ENCODE data around the gene KIAA0232. TPM values are rescaled to one million over a fixed set of nuclear protein-coding genes. Genes with fewer than 3 reads are reported as not detected.
"Not testable (repeated sequence)": the region's sequence is repeated elsewhere in the genome, so short reads cannot be mapped to it uniquely, and the experiment has no call there.

KIAA0232 gene
- total RNA-seq, 2 experiments from 2014 or later: 13.8 to 14.7 TPM

DNA sequence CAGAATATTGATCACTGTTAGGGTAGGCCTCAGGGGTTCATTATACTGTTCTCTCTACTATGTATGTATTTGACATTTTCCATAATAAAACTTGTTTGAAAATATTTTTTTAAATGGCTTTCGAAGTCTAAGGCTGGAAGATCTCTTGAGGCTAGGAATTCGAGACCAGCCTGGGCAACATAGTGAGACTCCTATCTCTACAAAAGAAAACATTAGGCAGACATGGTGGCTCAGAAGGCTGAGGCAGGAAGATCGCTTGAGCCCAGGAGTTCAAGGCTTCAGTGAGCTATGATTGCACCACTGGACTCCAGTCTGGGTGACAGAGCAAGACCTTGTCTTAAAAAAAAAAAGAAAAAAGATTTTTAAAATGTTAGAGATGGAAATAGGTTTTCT, 111.6 kb downstream of the KIAA0232 start:
- peaks cover 4% of the 10 kb centered on the region for H3K36me3 Mint-ChIP-seq
- H3K27ac Mint-ChIP-seq: no peak overlapping the region
- peaks cover 25% of the 10 kb centered on the region for H3K4me1 Mint-ChIP-seq
- no peak for DNase-seq
- no peak overlapping the region for H3K4me3 Mint-ChIP-seq
- H3K9me3 Mint-ChIP-seq: peaks cover 10% of the 10 kb centered on the region
- no peaks in the 10 kb centered on the region for H3K27me3 Mint-ChIP-seq

DNA sequence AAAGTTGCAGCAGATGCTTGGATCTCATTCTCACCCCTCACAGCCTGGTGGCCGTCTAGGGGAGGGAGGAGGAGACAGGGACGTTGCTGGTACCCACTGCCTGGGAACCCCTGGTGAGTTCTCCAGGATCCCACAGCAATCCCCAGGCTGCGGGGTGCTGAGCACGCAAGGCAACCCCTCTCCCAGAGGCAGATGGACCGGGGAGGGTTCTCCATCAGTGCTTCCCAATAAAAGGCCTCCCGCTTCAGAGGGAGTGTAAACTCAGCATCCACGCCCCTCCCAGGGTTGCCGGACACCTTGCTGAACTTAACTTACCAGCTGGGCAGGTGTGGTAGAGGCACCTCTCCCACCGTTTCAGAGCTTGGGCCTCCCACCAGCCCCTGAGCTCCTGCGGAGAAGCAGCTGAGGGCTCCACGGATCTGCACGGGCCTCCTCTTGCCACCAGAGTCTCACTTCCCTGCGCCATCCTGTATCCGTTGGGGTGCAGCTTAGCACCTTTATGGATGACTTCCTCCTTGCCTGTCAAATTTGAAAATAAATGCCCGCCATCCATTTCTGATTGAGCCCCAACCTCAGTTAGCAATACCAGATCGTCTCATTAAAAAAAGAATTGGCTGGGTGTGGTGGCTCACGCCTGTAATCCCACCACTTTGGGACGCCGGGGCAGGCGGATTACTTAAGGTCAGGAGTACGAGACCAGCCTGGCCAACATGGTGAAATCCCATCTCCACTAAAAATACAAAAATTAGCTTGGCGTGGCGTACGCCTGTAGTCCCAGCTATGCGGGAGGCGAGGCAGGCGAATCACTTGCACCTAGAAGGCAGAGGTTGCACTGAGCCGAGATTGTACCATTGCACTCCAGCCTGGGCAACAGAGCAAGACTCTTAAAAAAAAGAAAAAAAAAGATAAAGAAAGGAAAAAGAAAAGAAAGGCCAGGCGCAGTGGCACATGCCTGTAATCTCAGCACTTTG, 112.3 kb downstream of the KIAA0232 start:
- peaks cover 4% of the 10 kb centered on the region for H3K36me3 Mint-ChIP-seq
- no peaks in the 10 kb centered on the region for H3K27me3 Mint-ChIP-seq
- DNase-seq: no peak
- H3K27ac Mint-ChIP-seq: no peak overlapping the region
- H3K4me3 Mint-ChIP-seq: no peak overlapping the region
- H3K4me1 Mint-ChIP-seq: peaks cover 32% of the 10 kb centered on the region
- peaks cover 10% of the 10 kb centered on the region for H3K9me3 Mint-ChIP-seq

DNA sequence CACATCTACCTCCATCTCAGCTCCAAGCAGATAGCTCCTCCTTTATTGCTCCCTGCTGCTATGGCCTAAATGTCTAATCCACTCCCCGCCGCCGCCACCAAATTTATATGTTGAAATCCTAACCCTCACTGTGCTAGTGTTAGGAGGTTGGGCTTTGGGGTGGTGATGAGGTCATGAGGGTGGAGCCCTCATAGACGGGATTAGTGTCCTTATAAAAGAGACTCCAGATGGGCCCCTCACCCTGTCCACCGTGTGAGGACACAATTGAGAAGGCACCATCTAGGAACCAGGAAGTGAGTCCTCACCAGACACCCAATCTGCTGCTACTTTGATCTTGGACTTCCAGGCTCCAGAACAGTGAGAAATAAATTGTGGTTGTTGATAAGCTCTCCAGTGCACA, 113.5 kb downstream of the KIAA0232 start:
- H3K36me3 Mint-ChIP-seq: no peaks in the 10 kb centered on the region
- no peak for DNase-seq

DNA sequence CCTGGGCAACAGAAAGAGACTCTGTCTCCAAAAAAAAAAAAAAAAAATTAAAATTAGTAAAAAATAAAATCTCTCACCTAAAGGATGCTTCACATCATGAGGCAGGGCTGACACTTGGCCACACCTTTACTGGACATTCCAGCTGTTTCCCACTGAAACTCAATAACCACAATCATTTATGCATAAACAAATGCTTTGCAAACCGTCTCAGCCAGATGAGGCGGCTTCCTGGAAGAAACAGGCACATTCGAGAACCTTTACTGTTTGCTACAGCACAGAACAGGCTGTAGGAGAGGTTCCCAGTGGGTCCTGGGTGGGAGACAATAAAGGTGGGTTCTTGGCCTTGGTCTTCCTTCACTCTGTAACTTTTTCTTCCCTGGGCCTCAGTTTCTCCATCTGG, 116.2 kb downstream of the KIAA0232 start:
- Mint-ChIP-seq H3K9me3 (no peaks in the 10 kb centered on the region), H3K36me3 (no peaks in the 10 kb centered on the region), H3K4me3 (peak overlapping the region; percentile 24), H3K27ac (peak overlapping the region; percentile 86), H3K4me1 (peaks cover 25% of the 10 kb centered on the region), H3K27me3 (no peaks in the 10 kb centered on the region)
- no peak for DNase-seq

More for the DNA sequence above, 113.5 kb downstream of the KIAA0232 start:
- no peak overlapping the region for H3K27ac Mint-ChIP-seq
- peaks cover 39% of the 10 kb centered on the region for H3K4me1 Mint-ChIP-seq
- H3K9me3 Mint-ChIP-seq: no peaks in the 10 kb centered on the region
- no peaks in the 10 kb centered on the region for H3K27me3 Mint-ChIP-seq
- H3K4me3 Mint-ChIP-seq: no peak overlapping the region

DNA sequence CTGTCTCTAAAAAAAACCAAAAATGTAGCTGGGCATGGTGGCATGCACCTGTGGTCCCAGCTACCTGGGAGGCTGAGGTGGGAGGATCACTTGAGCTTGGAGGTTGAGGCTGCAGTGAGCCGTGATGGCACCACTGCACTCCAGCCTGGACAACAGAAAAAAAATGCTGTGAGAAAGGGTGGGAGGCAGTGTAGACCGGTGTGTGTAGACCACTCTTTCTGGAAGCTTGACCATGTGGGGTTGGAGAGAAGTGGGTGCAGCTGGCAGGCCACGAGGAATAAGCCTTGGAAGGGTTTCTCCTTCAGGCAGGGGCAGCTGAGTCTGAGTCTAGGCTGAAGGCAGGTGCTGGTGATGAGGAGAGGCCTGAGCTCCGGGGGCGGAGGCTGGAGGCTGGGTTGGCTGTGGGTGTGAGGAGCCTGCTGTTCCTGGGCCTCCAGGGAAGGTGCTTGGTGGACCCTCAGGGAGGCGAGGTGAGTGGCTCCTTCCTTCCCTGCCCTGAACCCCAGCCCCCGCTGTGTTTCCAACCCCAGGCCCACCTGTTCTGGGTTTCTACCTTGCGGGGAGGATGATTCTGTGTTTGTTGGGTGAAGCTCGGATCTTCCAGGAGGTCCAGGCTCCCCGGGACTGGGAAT, 117.8 kb downstream of the KIAA0232 start:
- Mint-ChIP-seq H3K9me3 (no peaks in the 10 kb centered on the region), H3K27ac (peak overlapping the region; percentile 86), H3K36me3 (no peaks in the 10 kb centered on the region), H3K27me3 (no peaks in the 10 kb centered on the region), H3K4me1 (peaks cover 20% of the 10 kb centered on the region), H3K4me3 (no peak overlapping the region)
- DNase-seq: no peak

DNA sequence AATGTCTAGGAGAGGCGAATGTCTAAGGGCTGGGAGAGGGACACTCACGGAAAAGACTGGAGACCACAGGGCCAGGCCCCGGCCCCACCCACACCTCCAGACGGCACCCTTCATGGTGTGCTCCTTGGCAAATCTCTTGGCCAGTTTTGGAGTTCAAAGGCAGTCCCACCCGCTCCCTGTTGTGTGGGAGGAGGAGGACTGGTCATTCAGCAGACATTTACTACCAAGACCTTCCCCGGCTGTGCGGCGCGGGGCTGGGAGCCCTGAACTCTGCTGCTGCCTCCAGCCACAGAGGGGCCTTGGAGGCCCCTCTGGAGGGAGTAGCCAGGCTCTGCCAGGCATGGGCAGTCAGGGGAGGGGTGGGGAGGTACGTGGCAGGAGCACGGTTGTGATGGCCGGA, 118.4 kb downstream of the KIAA0232 start:
- H3K4me3 Mint-ChIP-seq: no peak overlapping the region
- H3K4me1 Mint-ChIP-seq: peaks cover 20% of the 10 kb centered on the region
- H3K27ac Mint-ChIP-seq: peak overlapping the region; percentile 29
- H3K27me3 Mint-ChIP-seq: no peaks in the 10 kb centered on the region
- no peaks in the 10 kb centered on the region for H3K36me3 Mint-ChIP-seq
- no peak for DNase-seq
- H3K9me3 Mint-ChIP-seq: no peaks in the 10 kb centered on the region

DNA sequence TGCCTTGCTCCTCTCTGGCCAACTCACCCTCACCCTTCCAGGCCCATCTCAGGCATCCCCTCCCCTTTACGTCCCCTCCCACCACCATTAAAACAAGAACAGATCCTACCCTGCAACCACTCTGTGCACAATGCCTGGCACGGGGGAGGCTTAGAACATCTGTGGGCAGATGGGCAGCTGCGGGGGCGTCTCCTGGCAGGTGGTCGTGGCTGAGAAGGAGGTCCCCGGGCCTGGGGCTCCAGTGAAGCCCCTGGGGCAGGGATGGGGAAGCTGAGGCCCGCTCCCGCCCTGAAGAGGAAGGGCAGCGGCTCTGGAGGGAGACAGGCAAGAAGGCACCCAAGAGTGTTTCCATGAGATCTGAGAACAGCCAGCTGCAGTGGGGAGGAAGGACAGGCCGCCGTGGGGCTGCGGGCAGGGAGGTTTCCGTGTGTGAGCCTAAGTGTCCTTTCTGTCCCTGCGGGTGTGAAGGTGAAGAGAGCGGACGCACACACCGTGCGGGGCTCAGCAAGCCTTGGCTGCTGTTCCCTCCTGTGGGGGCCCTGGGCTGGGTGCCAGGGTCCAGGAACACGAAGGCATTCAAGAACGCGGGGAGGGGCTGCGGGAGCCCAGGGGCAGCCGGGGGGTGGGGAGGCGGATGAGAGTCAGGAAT, 119.3 kb downstream of the KIAA0232 start:
- no peaks in the 10 kb centered on the region for H3K9me3 Mint-ChIP-seq
- H3K4me3 Mint-ChIP-seq: no peak overlapping the region
- H3K36me3 Mint-ChIP-seq: no peaks in the 10 kb centered on the region
- H3K27me3 Mint-ChIP-seq: peaks cover 3% of the 10 kb centered on the region
- DNase-seq: no peak
- H3K4me1 Mint-ChIP-seq: peaks cover 20% of the 10 kb centered on the region
- H3K27ac Mint-ChIP-seq: no peak overlapping the region

DNA sequence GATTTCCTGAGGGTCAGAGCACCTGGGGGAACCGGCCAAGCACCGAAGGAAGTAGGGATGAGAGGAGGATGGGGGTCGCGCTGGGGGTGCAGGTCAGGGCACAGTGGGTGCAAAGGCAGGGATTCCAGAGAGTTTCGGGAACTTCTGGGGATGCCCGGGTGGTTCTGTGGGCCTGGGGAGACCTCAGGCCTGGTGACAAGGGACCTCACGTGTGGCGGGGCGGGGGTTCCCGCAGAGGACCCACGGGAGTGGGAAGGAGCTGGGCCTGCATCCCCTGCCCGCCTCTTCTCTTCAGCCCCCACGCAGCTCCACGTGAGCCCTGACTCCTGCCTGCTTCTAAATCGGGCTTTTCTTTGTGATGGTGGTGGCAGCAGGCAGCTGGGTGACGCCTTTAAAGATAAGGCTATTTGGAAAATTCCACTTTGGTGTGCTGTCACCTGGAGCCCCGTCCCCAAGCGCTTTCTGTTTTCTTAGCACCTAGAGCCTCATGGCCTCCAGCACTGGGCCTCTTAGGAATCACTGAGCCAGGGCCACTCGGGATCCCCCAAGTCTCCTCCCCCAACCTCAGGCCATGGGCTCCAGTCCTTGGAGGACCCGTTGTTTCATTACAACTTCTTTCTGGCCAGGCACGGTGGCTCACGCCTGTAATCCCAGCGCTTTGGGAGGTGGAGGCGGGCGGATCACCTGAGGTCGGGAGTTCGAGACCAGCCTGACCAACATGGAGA, 120.0 kb downstream of the KIAA0232 start:
- no peaks in the 10 kb centered on the region for H3K9me3 Mint-ChIP-seq
- DNase-seq: no peak

DNA sequence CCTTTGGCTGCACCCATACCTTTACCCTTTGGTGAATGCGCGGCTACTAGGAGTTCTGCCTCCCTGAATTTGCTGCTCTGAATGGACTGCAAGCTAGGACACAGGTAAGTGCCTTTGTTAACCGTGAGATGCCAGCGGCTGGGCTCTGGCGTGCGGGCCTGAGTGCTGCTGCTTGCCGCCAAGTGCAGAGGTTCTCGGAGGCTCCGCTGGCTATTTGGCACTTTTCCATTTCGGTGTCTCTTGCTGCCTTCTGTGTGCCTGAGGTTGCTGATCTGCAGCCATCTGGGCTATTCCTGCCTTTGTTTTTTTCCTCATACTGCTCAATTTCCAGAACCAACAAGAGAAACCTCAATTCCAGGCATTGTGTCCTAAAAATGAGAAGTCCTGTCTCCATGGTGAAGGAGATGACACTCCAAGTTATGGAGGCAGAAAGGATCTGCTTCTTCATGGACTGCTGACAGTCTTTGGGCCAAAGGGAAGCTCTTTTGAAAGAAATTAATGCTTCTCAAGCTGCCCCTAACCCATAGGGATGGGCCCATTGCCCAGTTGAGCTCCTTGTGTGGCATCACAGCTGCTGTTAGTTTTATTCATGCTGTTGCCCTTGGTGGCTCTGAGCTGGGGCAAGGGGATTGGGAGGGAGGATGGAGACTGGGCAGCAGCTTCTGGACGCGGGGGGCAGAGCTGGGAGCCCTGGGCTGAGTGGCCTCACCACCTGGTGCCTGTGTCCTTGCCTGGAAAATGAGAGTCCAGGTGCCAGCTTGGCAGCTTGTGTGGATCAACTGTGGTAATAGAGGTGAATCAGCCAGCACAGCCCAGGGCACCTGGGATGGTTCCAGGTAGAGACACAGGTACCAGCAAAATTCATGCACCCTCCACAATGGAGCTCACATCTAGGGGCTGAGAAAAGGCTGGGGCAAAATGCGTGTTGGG, 123.3 kb downstream of the KIAA0232 start:
- no peaks in the 10 kb centered on the region for H3K9me3 Mint-ChIP-seq
- H3K27ac Mint-ChIP-seq: no peak overlapping the region
- no peaks in the 10 kb centered on the region for H3K36me3 Mint-ChIP-seq
- H3K27me3 Mint-ChIP-seq: peaks cover 11% of the 10 kb centered on the region
- no peak overlapping the region for H3K4me3 Mint-ChIP-seq
- DNase-seq: no peak
- peaks cover 17% of the 10 kb centered on the region for H3K4me1 Mint-ChIP-seq

More for the DNA sequence above, 120.0 kb downstream of the KIAA0232 start:
- Mint-ChIP-seq H3K4me3 (no peak overlapping the region), H3K27me3 (peaks cover 9% of the 10 kb centered on the region), H3K4me1 (peaks cover 21% of the 10 kb centered on the region), H3K27ac (no peak overlapping the region), H3K36me3 (no peaks in the 10 kb centered on the region)

DNA sequence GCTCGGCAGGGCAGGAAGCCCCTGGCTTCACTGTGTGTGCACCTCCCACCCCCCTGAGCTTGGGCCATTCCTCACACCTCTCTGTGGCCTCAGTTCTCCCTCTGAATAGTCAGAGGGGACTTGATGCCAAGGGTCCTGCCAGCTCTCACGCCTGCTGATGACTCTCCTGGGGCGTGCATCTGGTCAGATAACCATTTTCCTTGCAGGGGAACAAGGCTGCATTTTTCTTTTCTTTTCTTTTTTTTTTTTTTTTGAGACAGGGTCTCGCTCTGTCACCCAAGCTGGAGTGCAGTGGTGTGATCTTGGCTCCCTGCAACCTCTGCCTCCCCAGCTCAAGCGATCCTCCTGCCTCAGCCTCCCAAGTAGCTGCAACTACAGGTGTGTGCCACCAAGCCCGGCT, 124.0 kb downstream of the KIAA0232 start:
- H3K27me3 Mint-ChIP-seq: peaks cover 11% of the 10 kb centered on the region
- DNase-seq, H3K4me3 Mint-ChIP-seq, H3K9me3 Mint-ChIP-seq, H3K36me3 Mint-ChIP-seq, H3K27ac Mint-ChIP-seq: not testable (repeated sequence)
- peaks cover 24% of the 10 kb centered on the region for H3K4me1 Mint-ChIP-seq

DNA sequence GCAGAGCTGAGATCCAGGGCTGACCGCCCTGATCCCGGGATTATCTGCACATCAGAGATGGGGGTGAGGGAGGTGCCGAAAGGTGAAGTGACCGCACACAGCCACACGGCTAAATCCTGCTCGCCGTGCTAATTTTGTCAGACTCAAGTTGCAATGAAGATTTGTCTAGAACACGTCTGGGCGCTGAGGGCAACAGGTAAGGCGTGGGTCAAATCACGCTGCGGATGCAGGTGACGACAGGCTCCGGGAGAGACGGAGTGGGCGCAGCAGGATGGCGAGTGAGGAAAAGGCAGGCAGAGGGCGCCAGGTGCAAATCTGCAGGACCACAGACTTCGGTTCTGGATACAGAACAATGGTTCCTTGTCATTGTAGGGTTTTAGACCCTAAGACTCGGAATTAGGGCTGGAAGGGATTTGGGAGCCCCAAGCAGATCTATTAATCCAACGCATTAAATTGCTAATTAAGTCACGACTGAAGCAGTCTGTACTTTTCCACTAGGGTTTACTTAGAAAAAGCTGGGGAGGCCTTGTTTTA, 125.2 kb downstream of the KIAA0232 start:
- H3K4me3 Mint-ChIP-seq: no peak overlapping the region
- H3K36me3 Mint-ChIP-seq: peaks cover 3% of the 10 kb centered on the region

DNA sequence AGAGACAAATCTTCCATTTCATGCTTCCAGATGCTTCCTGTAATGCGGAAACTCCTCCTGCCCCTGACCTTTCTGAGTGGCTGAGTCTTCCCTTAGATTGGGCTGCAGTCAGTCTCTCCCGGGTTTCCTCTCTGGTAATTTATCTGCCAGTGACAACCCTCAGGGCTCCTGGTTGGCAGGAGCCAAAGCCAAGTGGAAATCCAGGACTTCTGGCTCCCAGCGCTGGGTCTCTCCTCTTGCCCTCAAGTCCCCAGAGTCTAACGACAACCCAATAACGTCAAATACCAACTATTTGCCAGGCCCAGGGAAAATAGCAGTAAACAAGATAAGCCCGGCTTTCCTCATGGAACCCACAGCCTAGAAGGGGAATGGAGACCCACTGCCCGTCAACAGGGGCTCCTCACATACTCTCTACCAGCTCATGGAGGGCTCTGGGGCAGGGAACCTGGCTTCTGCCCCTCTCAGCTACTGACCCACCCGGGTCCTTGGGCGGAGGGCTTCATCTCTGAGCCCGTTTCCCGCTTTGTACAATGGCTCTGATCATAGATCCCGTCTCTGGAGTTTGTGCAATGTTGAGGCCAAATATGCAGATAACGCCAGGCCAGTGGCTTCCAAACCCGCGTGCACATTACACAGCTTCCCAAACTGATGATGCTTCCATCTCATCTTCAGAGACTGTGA, 126.0 kb downstream of the KIAA0232 start:
- Mint-ChIP-seq H3K4me1 (peaks cover 42% of the 10 kb centered on the region), H3K36me3 (peaks cover 3% of the 10 kb centered on the region), H3K27me3 (peaks cover 11% of the 10 kb centered on the region), H3K9me3 (no peaks in the 10 kb centered on the region), H3K4me3 (peak overlapping the region; percentile 87), H3K27ac (peak overlapping the region; percentile 84)
- no peak for DNase-seq

More for the DNA sequence above, 125.2 kb downstream of the KIAA0232 start:
- peaks cover 35% of the 10 kb centered on the region for H3K4me1 Mint-ChIP-seq
- peaks cover 11% of the 10 kb centered on the region for H3K27me3 Mint-ChIP-seq
- no peak overlapping the region for H3K27ac Mint-ChIP-seq
- H3K9me3 Mint-ChIP-seq: no peaks in the 10 kb centered on the region
- DNase-seq: no peak

All from activated naive CD8-positive, alpha-beta T cell treated with anti-CD3 and anti-CD28 coated beads for 36 hours (primary cell).